ENCODE data around the gene RBM47.
"Not testable (repeated sequence)": the region's sequence is repeated elsewhere in the genome, so short reads cannot be mapped to it uniquely, and the experiment has no call there.

Gene RBM47

GRCh38 chr4:40524366-40525041 lies 105.2 kb downstream of the RBM47 start:
- no peak for DNase-seq

- no peak for DNase-seq
Measured at GRCh38 chr4:40523581-40523980, 106.1 kb downstream of the RBM47 start.

GRCh38 chr4:40521957-40522356 lies 107.7 kb downstream of the RBM47 start:
- no peak for DNase-seq

DNA sequence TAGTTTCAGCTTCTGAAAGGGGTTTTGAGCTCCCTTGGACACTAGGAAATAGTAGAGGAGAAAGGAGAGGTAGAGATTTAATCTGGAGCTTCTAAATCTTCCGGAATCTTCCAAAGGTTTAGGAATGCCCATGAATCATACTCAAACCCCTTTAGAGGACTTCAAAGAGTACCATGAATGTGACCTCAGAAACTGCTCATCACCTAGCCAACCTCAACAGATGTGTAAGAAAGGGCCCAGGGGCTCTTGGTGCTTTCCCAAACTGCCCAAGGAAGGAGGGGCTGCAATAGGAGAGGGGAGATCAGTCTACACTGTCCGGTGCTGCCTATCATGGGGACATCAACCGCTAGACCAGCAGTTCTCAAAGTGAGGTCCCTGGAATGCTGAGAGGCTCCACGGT lies 109.1 kb downstream of the RBM47 start:
- DNase-seq, result no peak

DNA sequence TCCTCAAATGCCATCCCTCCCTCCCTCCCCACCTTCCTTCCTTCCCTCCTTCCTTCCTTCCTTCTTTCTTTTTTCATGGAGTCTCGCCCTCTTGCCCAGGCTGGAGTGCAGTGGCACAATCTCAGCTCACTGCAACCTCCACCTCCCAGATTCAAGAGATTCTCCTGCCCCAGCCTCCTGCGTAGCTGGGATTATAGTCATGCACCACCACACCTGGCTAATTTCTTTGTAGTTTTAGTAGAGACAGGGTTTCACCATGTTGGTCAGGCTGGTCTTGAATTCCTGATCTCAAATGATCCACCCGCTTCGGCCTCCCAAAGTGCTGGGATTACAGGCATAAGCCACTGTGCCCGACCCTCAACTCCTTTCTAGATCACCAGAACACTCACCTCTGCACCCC lies 112.6 kb downstream of the RBM47 start:
- not testable (repeated sequence) for DNase-seq

GRCh38 chr4:40516651-40517050 lies 113.0 kb downstream of the RBM47 start:
- DNase-seq, result no peak

DNA sequence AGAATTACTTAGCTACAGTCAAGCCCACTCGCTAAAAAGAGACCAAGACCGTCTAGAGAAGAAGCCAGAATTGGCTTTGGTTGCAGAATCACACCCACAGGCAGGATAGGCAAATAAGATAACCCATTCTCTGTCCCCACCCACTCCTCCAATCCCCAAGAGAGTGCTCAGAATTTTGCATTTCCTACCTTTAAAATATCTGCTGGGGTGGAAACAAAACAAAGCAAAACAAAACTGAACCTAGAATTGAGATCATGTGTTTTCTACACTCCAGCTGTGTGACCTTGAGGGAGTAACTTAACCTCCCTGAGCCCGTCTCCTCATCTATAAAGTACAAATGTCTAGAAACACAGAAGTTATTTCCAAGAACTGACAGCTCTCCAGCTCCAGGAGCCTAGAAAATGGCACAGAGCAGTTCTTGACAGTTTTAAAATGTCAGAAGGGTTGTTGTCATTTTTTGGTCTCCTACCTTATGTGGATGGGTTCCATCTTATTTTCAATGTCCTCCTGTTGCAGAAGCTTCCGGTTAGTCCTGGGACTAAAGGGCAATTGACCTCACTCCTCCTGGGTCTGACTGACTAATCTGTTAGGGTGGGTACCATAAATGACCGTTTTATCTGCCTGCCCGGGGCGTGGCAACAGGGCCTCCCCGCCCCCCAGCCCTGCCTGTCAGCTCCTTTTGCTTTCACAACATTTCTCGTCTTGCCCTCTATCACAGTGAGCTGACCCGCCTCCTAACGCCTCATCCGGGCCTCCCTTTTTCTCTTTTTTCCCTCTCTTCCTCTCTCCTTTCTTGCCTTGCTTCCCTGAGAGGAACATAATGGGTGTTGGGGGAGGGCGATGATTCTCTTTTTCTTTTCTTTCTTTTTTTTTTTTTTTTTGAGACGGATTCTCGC lies 114.0 kb downstream of the RBM47 start:
- no peak for DNase-seq

DNA sequence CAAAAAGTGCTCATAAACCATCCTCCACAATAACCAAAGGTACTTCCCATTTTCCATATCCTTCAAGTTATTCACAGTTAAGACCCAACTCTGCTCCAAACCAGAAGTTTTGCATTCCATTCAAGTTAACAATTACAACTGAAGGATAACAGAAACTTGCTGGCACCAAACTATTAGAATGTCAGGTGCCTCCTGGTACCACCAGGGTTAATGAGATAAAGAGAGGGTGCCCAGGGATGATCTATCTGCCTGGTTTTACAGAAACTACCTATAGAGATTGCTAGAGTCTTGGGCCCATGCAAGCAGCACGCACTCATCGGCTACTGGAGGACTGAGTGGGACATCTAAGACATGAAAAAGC lies 114.6 kb downstream of the RBM47 start:
- no peak for DNase-seq

GRCh38 chr4:40514497-40514951 lies 115.1 kb downstream of the RBM47 start:
- no peak for DNase-seq

DNA sequence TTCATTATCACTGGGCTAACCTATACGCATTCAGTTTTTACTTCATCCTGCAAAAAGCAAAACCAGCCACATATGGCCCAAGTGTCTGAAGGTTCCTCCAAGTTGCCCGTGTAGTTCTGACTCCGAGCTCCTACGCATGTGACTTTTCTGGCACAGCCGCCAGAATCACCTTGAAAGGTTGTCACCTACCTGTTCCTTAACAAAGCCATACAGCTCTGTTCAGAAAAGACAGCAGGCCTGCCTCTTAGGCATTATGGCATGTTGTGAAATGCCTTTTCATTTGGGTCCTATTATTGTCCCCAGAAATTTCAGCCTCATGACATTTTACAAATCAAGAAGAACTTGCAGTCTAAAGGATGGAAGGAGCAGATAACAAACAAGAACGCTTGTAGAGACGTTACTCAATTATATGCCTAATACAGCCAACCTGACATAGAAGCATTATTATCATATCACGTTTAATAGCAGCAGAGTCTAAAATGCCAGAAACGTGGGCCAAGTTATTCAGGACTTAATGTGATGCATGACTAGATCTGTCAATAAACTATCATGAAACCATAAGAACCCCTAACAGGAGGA lies 118.5 kb downstream of the RBM47 start:
- no peak for DNase-seq

DNA sequence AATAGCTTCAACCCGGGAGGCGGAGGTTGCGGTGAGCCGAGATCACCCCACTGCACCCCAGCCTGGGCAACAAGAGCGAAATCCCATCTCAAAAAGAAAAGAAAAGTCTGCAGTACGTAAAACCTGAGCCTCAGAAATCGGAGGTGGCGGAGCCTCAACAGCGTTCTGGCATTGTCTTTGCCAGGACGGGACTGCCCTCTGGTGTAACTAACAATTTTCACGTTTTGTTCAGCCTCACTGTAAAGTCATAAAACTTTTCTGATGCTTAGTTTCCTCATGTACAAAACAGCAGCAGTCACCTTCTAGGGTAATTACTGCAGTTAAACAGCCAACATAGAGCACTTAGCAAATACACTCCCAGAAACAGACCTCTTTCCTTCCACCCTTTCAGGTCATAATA lies 121.7 kb downstream of the RBM47 start:
- no peak for DNase-seq

GRCh38 chr4:40506492-40506891 lies 123.2 kb downstream of the RBM47 start:
- no peak for DNase-seq

- no peak for DNase-seq
Measured at GRCh38 chr4:40506066-40506465, 123.6 kb downstream of the RBM47 start.

DNA sequence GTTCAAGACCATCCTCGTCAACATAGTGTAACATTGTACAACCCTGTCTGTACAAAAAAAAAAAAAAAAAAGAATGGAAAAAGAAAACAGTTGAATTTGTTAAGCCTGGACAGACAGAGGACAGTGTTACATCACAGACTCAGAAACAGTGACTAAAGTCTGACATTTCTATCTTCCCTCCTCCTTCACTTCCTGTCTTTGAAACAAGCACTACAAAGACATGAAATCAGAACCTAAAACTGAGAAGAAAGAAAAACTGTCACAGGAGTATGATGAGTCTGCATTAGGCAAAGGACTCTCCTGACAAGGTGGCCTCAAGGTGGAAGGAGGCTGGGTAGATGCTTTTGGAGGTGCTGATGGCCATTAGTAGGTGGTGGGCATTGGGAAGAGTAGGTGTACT lies 126.7 kb downstream of the RBM47 start:
- no peak for DNase-seq

GRCh38 chr4:40502220-40502619 lies 127.4 kb downstream of the RBM47 start:
- no peak for DNase-seq

DNA sequence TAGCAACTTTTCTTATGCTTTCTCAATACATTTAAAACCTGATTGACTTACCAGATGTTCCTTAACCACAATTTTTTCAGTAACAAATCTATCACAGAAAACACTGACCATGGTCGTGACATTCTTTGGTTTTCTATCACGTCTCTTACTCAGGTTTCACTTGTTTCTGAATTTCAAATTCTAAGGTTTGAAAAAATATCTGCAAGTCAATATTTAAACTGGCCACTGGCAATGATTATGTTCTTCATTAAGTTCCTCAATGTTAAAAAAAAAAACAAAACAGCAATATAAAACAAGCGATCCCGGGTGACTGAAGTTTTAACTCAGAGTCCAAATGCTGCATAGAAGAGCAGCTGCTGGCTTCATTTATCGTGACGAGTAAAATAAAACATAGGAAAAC lies 128.9 kb downstream of the RBM47 start:
- DNase-seq, result no peak

GRCh38 chr4:40493160-40493559 lies 136.5 kb downstream of the RBM47 start:
- DNase-seq, result no peak

DNA sequence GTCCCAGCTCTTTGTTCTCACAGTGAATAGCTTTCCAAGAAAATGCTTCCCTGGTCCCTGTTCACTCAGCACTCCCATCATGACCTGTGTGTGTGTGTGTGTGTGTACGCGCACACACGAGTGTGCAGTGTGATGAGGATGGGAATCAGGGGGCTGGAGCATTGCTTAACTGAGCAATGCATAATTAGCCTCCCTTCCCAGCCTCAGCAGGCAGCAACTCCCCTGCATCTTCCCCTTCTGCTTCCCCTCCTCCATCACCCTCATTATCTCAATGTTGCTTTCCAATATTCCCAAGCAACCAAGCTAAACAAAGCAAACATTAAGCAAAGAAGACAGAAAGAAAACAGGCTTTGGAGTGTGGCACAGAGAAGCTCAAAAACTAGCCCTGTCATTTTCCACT lies 137.0 kb downstream of the RBM47 start:
- no peak for DNase-seq

- no peak for DNase-seq
Measured at GRCh38 chr4:40490481-40490880, 139.2 kb downstream of the RBM47 start.

- no peak for DNase-seq
Measured at GRCh38 chr4:40489961-40490360, 139.7 kb downstream of the RBM47 start.

GRCh38 chr4:40486534-40486933 lies 143.1 kb downstream of the RBM47 start:
- DNase-seq, result no peak

- DNase-seq, result no peak
Measured at GRCh38 chr4:40484346-40485090, 145.1 kb downstream of the RBM47 start.

GRCh38 chr4:40482985-40483647 lies 146.5 kb downstream of the RBM47 start:
- DNase-seq, result no peak

Measured in NCI-H2171 (cell line).